Pancreas (tissue), 10 donors: ENCODE results near the gene SLC26A11. TPM values are rescaled to one million over a fixed set of nuclear protein-coding genes. Genes with fewer than 3 reads are reported as not detected.

ENCODE experiments used
- ATAC-seq, 4 donors: fragments of 200-7000 bp; cut with Tn5 transposase; one replicate each; pipeline versions ENCODE4 v1.8.0 to v1.9.1; 2020; ENCODE audit warnings: mild to moderate bottlenecking in 4 of 4, moderate library complexity in 4 of 4
- DNase-seq, 6 donors: peaks; one replicate each; pipeline ENCODE4 v3.0.0-alpha.2; 2020
- FAIRE-seq: peaks from 2 replicates; lab custom pipeline; 2012; peaks lifted over from hg19 to GRCh38; lab: Jason Lieb, UNC
- H3K27ac ChIP-seq, 4 donors: fragments of 200-600 bp; sonication (generic); 1 replicate in 3 of 4; 2 replicates in 1 of 4; pipeline versions ENCODE4 v1.5.0 to v1.8.0; 2020
- H3K27me3 ChIP-seq, 4 donors: fragments of 200-600 bp; one replicate each; pipeline ENCODE4 v1.8.0; 2021
- H3K36me3 ChIP-seq, 3 donors: fragments of 200-600 bp; sonication (generic) in 1 of 3; one replicate each; pipeline versions ENCODE4 v1.5.0 to v1.8.0; 2020 to 2021
- H3K4me1 ChIP-seq, 3 donors: fragments of 200-600 bp; one replicate each; pipeline ENCODE4 v1.8.0; 2021
- H3K4me3 ChIP-seq, 4 donors: fragments of 200-600 bp; sonication (generic) in 2 of 4; one replicate each; pipeline versions ENCODE4 v1.5.0 to v1.8.0; 2020 to 2021
- H3K9me3 ChIP-seq, 4 donors: fragments of 200-600 bp; one replicate each; pipeline ENCODE4 v1.8.0; 2021
- WGBS, 2 donors: extraction: QIAGEN DNeasy Blood & Tissue Kit; methylation state at CpG; one replicate each; pipeline ENCODE4 v1.1.7; 2013; 5-methylcytosine and 5-hydroxymethylcytosine counted together
- intact Hi-C, 3 donors: fragments of 100-400 bp; cut with DNase I; formaldehyde crosslinking; loops; one replicate each; pipeline versions ENCODE4 v1.11.1 to v1.14.2; 2022
- polyA plus RNA-seq, 2 donors: library from polyadenylated mRNA; stranded (reverse); fragments of 200-250 nt; gene quantifications; one replicate each; pipeline ENCODE4 v1.2.3, GENCODE V29; 2013
- total RNA-seq, 6 donors: library from RNA; stranded (reverse); fragmentation: NEBNext Ultra II Directional in 4 of 6; extraction: Animal tissue kit (Norgen Biotek cat#: 25700) in 4 of 6; gene quantifications; one replicate each; pipeline versions ENCODE4 v1.2.1 to v1.2.4, GENCODE V29; 2021 to 2023
- TF ChIP-seq, protein P1 (sequence below), 4 donors: fragments of 200-600 bp; sonication (generic) in 3 of 4; IDR thresholded peaks; one replicate each; pipeline versions ENCODE4 v1.5.0 to v1.8.0; 2021; ENCODE audit warnings: antibody characterized with exemption in 4 of 4
- donor health status: healthy with polysubstance abuse.
- donor health status: DM: no; HTN: no; CAD: no; lungs with moderate emphysema.
- donor health status: DM: no; HTN: no; CAD: no.
- donor health status: control.
- donor health status: control.
- donor health status: Bipolar disorder and iron deficiency.
- donor health status: DM: yes; HTN: yes; CAD: no.
- donor health status: DM: no; HTN: no; CAD: no.
- donor health status: DM: no; HTN: no; CAD: no.
- donor health status: DM: yes; HTN: yes; CAD: no.

The SLC26A11 gene
- total and polyA plus RNA-seq, 8 donors: 5.1 to 23.6 (median 8.8) TPM

DNA sequence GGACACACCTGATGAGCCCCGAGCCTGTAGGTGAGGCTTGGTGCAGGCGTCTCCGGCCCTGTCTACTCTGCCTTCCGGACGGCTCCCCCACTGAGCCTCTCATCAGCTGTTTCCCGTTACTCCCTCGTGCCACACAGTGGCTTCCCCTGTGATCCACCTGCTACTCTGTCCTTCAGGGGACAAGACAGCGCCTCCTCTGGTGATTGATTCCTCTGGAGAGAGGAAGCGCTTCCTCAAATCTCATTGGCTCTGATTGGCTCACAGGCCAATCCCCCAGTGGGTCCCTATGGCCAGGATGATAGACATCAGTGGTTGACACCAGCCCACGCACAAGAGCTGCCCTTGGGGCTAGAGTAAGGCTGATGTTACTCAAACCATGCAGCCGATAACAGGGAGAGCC lies 64.4 kb downstream of the SLC26A11 start:
- TF ChIP-seq, protein P1, sequence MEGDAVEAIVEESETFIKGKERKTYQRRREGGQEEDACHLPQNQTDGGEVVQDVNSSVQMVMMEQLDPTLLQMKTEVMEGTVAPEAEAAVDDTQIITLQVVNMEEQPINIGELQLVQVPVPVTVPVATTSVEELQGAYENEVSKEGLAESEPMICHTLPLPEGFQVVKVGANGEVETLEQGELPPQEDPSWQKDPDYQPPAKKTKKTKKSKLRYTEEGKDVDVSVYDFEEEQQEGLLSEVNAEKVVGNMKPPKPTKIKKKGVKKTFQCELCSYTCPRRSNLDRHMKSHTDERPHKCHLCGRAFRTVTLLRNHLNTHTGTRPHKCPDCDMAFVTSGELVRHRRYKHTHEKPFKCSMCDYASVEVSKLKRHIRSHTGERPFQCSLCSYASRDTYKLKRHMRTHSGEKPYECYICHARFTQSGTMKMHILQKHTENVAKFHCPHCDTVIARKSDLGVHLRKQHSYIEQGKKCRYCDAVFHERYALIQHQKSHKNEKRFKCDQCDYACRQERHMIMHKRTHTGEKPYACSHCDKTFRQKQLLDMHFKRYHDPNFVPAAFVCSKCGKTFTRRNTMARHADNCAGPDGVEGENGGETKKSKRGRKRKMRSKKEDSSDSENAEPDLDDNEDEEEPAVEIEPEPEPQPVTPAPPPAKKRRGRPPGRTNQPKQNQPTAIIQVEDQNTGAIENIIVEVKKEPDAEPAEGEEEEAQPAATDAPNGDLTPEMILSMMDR (IDR thresholded peaks at IDR 0.05): no peak
- Histone ChIP-seq H3K4me3 (no peak overlapping the region), H3K27ac (no peak overlapping the region), H3K36me3 (peaks cover 0 to 17% (median 0%) of the 10 kb centered on the region in 3 donors), H3K27me3 (no peaks in the 10 kb centered on the region), H3K9me3 (no peaks in the 10 kb centered on the region), H3K4me1 (no peaks in the 10 kb centered on the region)
- DNase-seq: no peak
- no peak for ATAC-seq
- intact Hi-C loops: no loop called here
- 96 to 97% methylated on average over 11 of the region's 11 CpGs for WGBS, 2 donors
- no peak for FAIRE-seq

DNA sequence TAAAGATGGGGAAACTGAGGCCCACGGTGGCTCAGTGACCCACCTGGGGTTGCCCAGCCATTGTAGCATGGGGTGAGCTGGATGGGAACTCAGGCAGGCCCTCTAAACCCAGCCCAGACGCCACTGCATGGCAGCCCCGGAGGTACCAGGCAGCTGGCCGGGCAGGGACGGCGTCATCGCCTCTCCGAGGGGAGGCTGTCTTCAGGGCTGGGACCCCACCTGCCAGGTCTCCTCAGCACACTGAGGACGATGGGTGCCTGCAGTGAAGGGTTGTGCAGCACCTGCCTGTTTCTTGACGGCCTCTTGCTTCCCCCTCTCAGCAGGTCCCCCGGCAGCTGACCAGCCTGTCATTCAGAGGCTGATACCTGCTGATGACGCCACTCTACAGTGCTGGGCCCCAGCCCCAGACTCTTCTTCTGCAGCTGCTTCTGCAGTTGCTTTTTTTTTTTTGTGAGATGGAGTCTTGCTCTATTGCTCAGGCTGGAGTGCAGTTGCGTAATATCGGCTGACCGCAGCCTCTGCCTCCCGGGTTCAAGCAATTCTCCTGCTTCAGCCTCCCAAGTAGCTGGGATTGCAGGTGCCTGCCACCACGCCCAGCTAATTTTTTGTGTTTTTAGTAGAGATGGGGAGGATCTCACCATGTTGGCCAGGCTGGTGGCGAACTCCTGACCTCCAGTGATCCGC lies 65.2 kb downstream of the SLC26A11 start:
- intact Hi-C loops: no loop called here
- 93 to 95% methylated on average over 19 of the region's 19 CpGs for WGBS, 2 donors

DNA sequence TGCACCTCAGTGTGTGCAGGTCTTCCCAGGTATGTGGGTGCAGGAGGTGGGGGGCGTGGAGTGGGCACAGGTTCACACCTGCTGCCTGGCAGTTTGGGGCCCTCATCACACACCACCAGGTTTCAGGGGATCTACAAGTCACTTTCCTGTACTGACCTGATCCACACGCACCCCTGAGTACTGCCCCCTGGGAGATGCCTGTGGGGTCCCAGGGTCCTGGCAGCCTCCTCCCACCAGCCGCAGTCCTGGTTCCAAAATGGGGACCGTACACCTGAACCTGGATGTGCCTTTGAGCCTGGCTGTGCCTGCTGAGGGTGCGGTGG lies 66.4 kb downstream of the SLC26A11 start:
- Histone ChIP-seq H3K4me1 (no peaks in the 10 kb centered on the region), H3K36me3 (peaks cover 0 to 37% (median 4%) of the 10 kb centered on the region in 3 donors), H3K27me3 (no peaks in the 10 kb centered on the region), H3K4me3 (no peak overlapping the region), H3K9me3 (no peaks in the 10 kb centered on the region), H3K27ac (no peak overlapping the region)
- TF ChIP-seq, protein P1 (IDR thresholded peaks at IDR 0.05): no peak
- FAIRE-seq (no peak), DNase-seq (no peak), ATAC-seq (no peak)
- 91 to 97% methylated on average over 5 of the region's 5 CpGs for WGBS, 2 donors
- intact Hi-C loops: no loop called here

More for the DNA sequence above, 65.2 kb downstream of the SLC26A11 start:
- Histone ChIP-seq H3K9me3 (no peaks in the 10 kb centered on the region), H3K4me1 (no peaks in the 10 kb centered on the region), H3K27me3 (no peaks in the 10 kb centered on the region), H3K27ac (no peak overlapping the region), H3K4me3 (no peak overlapping the region), H3K36me3 (peaks cover 0 to 24% (median 0%) of the 10 kb centered on the region in 3 donors)
- no peak for ATAC-seq
- no peak for DNase-seq
- TF ChIP-seq, protein P1 (IDR thresholded peaks at IDR 0.05): no peak
- FAIRE-seq: no peak

DNA sequence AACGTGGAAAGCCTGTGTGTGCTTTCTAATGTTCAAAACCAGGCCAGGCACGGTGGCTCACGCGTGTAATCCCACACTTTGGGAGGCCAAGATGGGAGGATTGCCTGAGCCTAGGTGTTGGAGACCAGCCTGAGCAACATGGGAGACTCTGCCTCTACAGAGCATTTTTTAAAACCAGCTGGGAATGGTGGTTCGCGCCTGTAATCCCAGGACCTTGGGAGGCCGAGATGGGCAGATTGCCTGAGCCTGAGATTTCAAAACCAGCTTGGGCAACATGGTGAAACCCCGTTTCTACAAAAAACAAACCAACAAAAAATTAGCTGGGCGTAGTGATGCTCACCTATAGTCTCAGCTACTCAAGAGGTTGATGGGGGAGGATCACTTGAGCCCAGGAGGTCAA lies 66.8 kb downstream of the SLC26A11 start:
- ATAC-seq (no peak), DNase-seq (no peak), FAIRE-seq (no peak)
- Histone ChIP-seq H3K9me3 (no peaks in the 10 kb centered on the region), H3K27ac (no peak overlapping the region), H3K36me3 (peaks cover 0 to 41% (median 9%) of the 10 kb centered on the region in 3 donors), H3K27me3 (no peaks in the 10 kb centered on the region), H3K4me3 (no peak overlapping the region), H3K4me1 (no peaks in the 10 kb centered on the region)
- TF ChIP-seq, protein P1 (IDR thresholded peaks at IDR 0.05): no peak
- 86 to 88% methylated on average over 9 of the region's 9 CpGs for WGBS, 2 donors
- intact Hi-C loops: no loop called here

DNA sequence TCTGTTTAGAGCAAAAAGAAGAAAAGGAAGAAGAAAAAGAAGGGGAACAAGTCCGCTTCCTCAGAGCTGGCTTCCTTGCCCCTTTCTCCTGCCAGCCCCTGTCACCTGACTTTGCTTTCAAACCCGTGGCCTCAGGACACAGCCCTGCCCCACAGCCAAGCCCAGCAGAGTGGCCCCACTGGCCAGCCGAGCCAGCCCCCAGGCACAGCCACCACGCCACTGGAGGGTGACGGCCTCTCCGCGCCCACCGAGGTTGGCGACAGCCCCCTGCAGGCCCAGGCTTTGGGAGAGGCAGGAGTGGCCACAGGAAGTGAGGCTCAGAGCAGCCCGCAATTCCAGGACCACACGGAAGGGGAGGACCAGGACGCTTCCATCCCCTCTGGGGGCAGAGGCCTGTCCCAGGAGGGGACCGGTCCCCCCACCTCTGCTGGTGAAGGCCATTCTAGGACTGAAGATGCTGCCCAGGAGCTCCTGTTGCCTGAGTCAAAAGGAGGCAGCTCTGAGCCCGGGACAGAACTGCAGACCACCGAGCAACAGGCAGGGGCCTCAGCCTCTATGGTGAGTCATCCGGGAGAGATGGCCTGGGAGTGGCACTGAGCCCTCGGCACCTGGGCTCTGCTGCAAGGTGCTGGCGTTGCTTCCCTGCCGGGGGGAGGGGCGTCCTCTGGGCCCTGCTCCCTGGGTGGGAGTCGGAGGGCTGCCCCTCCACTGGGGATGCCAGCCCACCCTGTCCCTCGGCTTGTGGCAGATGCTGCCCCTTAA lies 67.8 kb downstream of the SLC26A11 start:
- no peak overlapping the region for H3K4me3 ChIP-seq
- no peaks in the 10 kb centered on the region for H3K27me3 ChIP-seq
- peak in 1 of 4 donors; percentile 21 for ATAC-seq
- no peak for DNase-seq
- no peak overlapping the region for H3K27ac ChIP-seq
- TF ChIP-seq, protein P1 (IDR thresholded peaks at IDR 0.05): no peak
- intact Hi-C loops: no loop called here
- 91 to 95% methylated on average over 22 of the region's 22 CpGs for WGBS, 2 donors
- H3K36me3 ChIP-seq: peaks cover 0 to 50% (median 11%) of the 10 kb centered on the region in 3 donors
- FAIRE-seq: no peak
- no peaks in the 10 kb centered on the region for H3K9me3 ChIP-seq
- no peaks in the 10 kb centered on the region for H3K4me1 ChIP-seq
